ENCODE results near the gene XRCC5.
"Not testable (repeated sequence)": the region's sequence is repeated elsewhere in the genome, so short reads cannot be mapped to it uniquely, and the experiment has no call there.

The XRCC5 gene

GRCh38 chr2:216195565-216196029 is 86.4 kb downstream of the XRCC5 start:
- no peak for DNase-seq (ENCODE audit: low read depth in 2 of 2)

- no peak for DNase-seq (ENCODE audit: low read depth in 2 of 2)
Measured at GRCh38 chr2:216201692-216202306, 92.7 kb downstream of the XRCC5 start.

- no peak for DNase-seq (ENCODE audit: low read depth in 2 of 2)
Measured at GRCh38 chr2:216202626-216203250, 93.6 kb downstream of the XRCC5 start.

DNA sequence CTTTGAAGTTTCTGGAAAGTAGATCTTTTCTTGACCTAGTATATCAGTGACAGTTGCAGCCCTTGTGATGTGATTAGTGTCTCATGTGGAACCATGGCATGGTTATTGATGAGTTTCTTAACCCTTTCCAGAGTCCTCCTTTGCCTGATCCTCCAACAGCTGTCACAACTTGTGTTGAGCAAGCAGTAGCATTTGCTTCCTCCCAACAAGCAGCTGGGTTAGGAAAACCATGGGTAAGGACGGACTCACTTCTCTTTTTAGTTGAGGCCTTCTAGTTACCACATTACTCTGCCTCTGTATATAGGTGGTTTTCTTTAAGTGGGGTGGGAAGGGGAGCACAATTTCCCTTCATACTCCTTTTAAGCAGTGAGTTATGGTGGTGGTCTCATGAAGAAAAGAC is 96.3 kb downstream of the XRCC5 start:
- no peak for DNase-seq (ENCODE audit: low read depth in 2 of 2)

DNA sequence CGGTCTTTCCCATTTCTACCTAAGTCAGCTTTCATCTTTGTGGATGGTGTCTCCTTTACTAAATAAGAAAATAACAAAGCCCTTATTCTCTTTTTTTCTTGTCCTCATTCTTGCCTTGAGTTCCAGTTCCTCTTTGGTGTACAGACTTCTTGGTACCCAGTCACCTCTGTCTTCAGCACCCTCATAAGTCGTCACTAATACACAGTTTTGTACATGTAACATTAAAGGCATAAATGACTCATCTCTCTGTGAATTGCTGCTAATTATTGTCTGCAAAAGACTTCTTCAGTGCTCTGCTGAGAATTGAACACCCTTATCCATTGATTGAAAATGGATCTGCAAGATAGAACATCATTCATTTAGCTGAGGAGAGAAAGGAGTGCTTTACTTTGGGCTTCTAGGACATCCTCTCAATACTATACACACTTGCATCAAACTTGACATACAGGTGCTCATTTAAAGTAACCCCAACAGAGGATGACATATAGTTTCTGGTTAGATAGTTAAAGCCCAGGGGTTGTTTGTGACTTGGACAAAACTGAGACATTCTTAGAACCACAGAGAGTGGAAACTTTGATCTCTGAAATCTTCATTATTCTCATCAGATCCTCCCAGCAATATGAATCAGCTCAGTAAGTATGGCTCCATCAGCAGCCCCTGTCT is 97.0 kb downstream of the XRCC5 start:
- no peak for DNase-seq (ENCODE audit: low read depth in 2 of 2)

- no peak for DNase-seq (ENCODE audit: low read depth in 2 of 2)
Measured at GRCh38 chr2:216206821-216207220, 97.7 kb downstream of the XRCC5 start.

- DNase-seq (ENCODE audit: low read depth in 2 of 2), result not testable (repeated sequence)
Measured at GRCh38 chr2:216208661-216209060, 99.5 kb downstream of the XRCC5 start.

DNA sequence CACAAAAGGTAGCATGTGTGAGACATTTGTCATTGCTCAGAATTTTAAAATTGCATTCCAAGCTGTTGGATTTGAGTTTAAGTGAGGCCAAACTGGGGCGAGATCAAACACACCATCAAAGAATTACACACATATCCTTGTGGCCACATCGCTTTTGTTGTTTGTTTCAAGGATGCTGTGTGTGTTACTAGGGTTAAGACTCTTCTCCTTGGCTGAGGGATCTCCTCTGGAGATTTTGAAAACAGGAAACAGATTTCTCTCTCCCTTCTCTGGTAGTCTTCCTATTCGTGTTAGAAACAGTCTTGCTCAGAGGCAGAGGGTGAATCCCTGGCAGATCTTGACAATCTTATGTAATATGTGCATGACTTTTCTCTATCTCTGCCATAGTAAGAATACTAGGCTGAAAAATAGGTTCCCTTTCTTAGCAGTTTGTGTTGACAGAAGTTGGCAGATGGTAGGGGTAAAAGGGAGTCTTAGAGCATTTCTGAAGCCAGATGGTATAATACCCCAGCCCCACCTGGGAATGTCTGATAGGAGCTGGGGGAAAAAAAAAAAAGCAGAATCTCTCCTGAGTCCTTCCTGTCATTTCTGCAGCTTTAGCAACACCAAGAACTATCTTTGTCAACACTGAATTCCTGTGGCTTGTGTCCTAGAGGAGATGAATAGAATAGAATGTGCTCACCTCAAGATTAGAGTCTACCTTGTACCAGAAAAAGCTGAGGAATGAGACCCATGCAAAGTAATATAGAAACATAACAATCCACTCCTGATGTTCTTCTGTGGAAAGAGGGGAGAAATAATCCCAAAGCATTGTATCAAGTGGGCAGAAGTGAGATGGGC is 101.8 kb downstream of the XRCC5 start:
- no peak for DNase-seq (ENCODE audit: low read depth in 2 of 2)

GRCh38 chr2:216211614-216212145 is 102.5 kb downstream of the XRCC5 start:
- no peak for DNase-seq (ENCODE audit: low read depth in 2 of 2)

DNA sequence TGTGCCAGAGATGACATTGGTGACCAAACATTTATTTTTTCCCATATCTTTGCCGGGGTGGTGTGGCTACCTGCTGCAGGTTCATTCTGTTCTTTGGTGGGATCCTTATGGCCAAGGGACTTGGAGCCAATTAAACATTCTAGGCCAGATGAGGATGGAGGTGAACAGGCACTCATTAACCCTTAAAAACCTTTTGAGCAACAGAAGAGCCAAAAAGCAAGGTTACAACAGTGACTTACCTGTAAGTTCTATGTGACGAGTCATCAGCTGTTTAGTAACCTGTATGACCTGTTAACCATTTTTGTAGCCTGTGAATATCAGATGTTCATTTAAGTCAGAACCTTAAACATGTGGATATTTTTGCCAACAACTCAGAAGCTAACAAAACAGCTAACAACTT is 105.6 kb downstream of the XRCC5 start:
- no peak for DNase-seq (ENCODE audit: low read depth in 2 of 2)

GRCh38 chr2:216215658-216216390 is 106.7 kb downstream of the XRCC5 start:
- no peak for DNase-seq (ENCODE audit: low read depth in 2 of 2)

DNA sequence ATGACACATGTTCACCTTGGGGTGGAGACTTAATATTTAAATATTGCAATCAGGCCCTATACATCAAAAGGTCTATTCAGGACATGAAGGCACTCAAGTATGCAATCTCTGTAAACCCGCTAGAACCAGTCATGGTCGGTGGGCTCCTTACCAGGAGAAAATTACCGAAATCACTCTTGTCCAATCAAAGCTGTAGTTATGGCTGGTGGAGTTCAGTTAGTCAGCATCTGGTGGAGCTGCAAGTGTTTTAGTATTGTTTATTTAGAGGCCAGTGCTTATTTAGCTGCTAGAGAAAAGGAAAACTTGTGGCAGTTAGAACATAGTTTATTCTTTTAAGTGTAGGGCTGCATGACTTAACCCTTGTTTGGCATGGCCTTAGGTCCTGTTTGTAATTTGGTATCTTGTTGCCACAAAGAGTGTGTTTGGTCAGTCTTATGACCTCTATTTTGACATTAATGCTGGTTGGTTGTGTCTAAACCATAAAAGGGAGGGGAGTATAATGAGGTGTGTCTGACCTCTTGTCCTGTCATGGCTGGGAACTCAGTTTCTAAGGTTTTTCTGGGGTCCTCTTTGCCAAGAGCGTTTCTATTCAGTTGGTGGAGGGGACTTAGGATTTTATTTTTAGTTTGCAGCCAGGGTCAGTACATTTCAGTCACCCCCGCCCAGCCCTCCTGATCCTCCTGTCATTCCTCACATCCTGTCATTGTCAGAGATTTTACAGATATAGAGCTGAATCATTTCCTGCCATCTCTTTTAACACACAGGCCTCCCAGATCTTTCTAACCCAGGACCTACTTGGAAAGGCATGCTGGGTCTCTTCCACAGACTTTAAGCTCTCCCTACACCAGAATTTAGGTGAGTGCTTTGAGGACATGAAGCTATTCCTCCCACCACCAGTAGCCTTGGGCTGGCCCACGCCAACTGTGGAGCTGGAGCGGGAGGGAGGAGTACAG is 108.1 kb downstream of the XRCC5 start:
- DNase-seq (ENCODE audit: low read depth in 2 of 2), result no peak

GRCh38 chr2:216217904-216218260 is 108.7 kb downstream of the XRCC5 start:
- no peak for DNase-seq (ENCODE audit: low read depth in 2 of 2)

DNA sequence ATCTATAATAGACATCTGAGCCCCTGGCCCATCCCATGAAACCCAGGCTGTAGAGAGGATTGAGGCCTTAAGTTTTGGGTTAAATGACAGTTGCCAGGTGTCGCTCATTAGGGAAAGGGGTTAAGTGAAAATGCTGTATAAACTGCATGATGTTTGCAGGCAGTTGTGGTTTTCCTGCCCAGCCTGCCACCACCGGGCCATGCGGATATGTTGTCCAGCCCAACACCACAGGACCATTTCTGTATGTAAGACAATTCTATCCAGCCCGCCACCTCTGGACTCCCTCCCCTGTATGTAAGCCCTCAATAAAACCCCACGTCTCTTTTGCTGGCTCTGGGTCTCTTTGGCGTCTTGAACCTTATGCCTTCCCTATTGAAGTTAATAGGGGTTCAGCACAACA is 110.7 kb downstream of the XRCC5 start:
- DNase-seq (ENCODE audit: low read depth in 2 of 2), result no peak

GRCh38 chr2:216220976-216221375 is 111.8 kb downstream of the XRCC5 start:
- no peak for DNase-seq (ENCODE audit: low read depth in 2 of 2)

DNA sequence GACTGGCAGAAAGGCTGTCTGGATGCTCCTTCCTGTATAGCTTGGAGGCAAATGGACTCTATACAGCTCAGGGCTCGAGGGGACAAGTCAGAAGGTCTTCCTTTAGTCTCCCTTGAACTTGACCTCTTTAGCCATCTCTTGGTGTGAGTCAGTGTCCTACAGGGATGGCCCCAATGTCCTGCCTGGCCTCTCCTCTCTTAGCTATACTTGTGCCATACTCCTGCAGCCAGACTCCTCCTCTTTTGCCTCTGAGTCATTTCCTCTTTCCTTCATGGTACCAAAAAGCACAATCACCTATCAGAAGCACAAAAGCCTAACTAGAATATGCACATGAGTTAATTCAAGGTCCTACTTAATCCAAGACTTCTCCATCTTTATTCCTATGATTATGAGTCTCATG is 112.7 kb downstream of the XRCC5 start:
- no peak for DNase-seq (ENCODE audit: low read depth in 2 of 2)

- no peak for DNase-seq (ENCODE audit: low read depth in 2 of 2)
Measured at GRCh38 chr2:216222650-216223352, 113.7 kb downstream of the XRCC5 start.

- no peak for DNase-seq (ENCODE audit: low read depth in 2 of 2)
Measured at GRCh38 chr2:216224388-216224787, 115.2 kb downstream of the XRCC5 start.

GRCh38 chr2:216229277-216229914 is 120.2 kb downstream of the XRCC5 start:
- DNase-seq (ENCODE audit: low read depth in 2 of 2), result no peak
